Measurements from ENCODE around the gene PRDX5.

Gene PRDX5

GRCh38 chr11:64327993-64328392 is 10.1 kb downstream of the PRDX5 start:
- DNase-seq, result no peak

- no peak for DNase-seq
These were observed 13.0 kb downstream of the PRDX5 start for GRCh38 chr11:64330888-64331287.

GRCh38 chr11:64331569-64332371 is 13.8 kb downstream of the PRDX5 start:
- peak; percentile 48 for DNase-seq

GRCh38 chr11:64333556-64333955 is 15.6 kb downstream of the PRDX5 start:
- no peak for DNase-seq

- DNase-seq, result no peak
These were observed 17.1 kb downstream of the PRDX5 start for GRCh38 chr11:64334764-64335735.

GRCh38 chr11:64337538-64338249 is 19.8 kb downstream of the PRDX5 start:
- no peak for DNase-seq

GRCh38 chr11:64338716-64339115 is 20.8 kb downstream of the PRDX5 start:
- DNase-seq, result no peak

GRCh38 chr11:64339286-64339685 is 21.4 kb downstream of the PRDX5 start:
- no peak for DNase-seq

- DNase-seq, result peak; percentile 90
These were observed 22.0 kb downstream of the PRDX5 start, which contains the start of gene CCDC88B for GRCh38 chr11:64339754-64340408. Gene CCDC88B (plus strand): TSS chr11:64340204. CDS start chr11:64340267, 63 bp downstream.

- peak; percentile 55 for DNase-seq
These were observed 22.9 kb downstream of the PRDX5 start for GRCh38 chr11:64340671-64341335.

- no peak for DNase-seq
These were observed 23.5 kb downstream of the PRDX5 start for GRCh38 chr11:64341429-64341828.

- DNase-seq, result peak; percentile 84
These were observed 24.2 kb downstream of the PRDX5 start for GRCh38 chr11:64341851-64342791.

GRCh38 chr11:64342869-64343745 is 25.2 kb downstream of the PRDX5 start:
- DNase-seq, result no peak

GRCh38 chr11:64343767-64344559 is 26.0 kb downstream of the PRDX5 start:
- DNase-seq, result no peak

- DNase-seq, result no peak
These were observed 26.9 kb downstream of the PRDX5 start for GRCh38 chr11:64344787-64345186.

- no peak for DNase-seq
These were observed 29.4 kb downstream of the PRDX5 start for GRCh38 chr11:64347193-64347867.

- no peak for DNase-seq
These were observed 30.6 kb downstream of the PRDX5 start for GRCh38 chr11:64348383-64349024.

- DNase-seq, result no peak
These were observed 31.1 kb downstream of the PRDX5 start for GRCh38 chr11:64349025-64349387.
